ENCODE data around the gene CHTF18.
"Not testable (repeated sequence)": the region's sequence is repeated elsewhere in the genome, so short reads cannot be mapped to it uniquely, and the experiment has no call there.

The CHTF18 gene

DNA sequence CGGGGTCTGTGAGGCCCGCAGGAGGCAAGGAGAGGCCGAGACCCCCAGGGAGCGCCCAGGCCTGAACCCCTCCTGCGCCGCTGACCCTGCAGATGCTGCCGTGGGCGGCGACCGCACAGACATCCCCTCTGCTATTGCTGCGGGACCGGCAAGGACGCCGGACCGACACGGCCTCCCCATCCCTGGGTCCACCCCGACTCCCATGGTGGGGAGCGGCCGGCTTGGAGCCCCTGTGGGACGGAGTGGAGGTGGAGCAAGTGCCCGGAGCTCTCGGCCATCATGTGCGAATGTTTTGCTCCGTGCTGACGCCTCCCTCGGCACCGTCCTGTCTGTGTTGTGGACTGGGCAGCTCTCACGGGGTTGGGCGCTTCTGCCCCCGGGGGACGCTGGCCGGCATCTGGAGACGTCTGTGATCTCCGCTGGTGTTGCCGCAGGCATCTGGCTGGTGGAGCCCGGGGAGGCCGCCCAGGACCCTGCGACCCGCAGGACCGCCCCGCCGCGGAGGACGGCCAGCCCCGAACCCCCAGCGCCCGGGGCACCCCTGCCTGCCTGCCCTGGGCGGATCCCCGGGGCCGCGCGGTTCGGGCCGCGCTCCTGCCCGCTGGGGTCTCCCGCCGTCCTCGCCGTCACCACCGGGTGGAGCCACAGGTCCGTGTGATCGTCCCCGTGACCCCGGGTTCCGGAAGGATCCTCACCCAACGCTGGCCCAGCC, 24.9 kb downstream of the CHTF18 start:
- DNase-seq = peak in 1 of 2 experiments; percentile 46

DNA sequence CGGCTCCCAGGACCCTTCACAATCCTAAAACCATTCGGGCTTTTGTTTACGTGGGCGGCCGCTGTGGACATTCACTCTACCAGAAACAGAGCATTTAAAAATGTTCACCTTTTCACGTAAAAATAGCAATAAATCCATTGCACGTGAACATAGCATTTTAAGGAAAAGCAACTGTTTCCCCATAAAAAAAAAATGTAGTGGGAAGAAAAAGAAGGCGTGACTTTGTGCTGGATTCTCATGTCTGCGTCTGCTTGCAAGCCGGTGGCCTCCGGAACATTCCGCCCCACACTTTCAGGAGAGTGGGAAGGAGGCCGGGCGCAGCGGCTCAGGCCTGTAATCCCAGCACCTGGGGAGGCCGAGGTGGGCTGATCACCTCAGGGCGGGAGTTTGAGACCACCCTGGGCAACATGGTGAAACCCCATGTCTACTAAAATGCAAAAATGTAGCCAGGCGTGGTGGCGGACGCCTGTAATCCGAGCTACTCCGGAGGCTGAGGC, 25.5 kb downstream of the CHTF18 start:
- no peak for DNase-seq

- DNase-seq = no peak
Observed at GRCh38 chr16:814974-815373, 26.6 kb downstream of the CHTF18 start.

DNA sequence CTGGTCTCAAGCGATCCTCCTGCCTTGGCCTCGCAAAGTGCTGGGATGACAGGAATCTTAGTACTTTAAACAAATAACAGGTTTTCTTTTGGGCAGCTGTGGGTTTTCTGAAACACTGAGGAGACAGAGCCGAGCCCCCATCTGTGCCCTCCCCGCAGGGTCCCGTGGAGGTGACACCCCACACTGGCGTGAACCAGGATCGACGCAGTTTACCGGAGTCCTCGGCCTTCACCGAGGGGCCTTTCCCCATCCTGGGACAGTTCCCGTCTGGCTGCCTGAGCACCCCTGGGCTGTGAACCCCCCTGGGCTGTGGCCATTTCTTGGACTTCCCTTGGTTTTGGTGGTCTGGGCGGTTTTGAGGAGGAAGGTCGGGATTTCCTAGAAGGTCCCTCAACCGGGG, 27.4 kb downstream of the CHTF18 start:
- no peak for DNase-seq

GRCh38 chr16:817001-817906, 28.8 kb downstream of the CHTF18 start:
- DNase-seq = no peak

- no peak for DNase-seq
Observed at GRCh38 chr16:818132-818531, 29.7 kb downstream of the CHTF18 start.

- DNase-seq = no peak
Observed at GRCh38 chr16:818592-818991, 30.2 kb downstream of the CHTF18 start.

DNA sequence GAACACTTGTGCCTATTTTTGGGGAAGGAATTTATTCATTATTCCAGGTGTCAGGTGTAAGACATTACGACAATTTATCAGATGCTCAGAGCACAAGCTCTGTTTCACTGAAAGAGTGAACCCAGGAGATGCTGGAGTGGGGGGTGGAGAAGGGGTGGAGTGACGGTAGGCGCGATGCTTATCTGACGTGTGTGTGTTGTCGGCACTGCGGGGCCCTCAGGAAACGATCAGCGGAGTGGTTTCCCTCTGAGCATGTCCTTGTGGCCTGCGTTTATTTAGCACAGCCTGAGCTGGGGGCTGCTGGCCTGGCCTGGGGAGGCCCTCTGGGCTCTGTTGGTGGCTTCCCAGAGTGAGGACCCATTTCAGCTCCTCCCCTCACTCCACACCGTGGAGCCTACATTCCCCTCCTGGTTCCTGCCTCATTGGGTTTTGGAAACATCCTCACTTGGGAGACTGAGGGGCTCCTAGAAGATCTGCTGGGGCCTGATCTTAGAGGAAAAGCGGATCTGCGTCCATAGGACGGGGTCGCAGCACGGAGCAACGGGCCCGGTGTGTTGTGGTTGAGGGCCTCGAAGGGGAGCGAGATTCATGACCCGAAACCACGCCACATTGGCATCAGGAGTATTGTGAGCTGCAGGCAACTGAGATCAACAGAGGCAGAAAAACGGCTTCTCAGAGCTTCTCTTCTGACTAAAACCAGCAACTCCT, 31.1 kb downstream of the CHTF18 start:
- DNase-seq = no peak

GRCh38 chr16:820044-820408, 31.6 kb downstream of the CHTF18 start:
- DNase-seq = not testable (repeated sequence)

DNA sequence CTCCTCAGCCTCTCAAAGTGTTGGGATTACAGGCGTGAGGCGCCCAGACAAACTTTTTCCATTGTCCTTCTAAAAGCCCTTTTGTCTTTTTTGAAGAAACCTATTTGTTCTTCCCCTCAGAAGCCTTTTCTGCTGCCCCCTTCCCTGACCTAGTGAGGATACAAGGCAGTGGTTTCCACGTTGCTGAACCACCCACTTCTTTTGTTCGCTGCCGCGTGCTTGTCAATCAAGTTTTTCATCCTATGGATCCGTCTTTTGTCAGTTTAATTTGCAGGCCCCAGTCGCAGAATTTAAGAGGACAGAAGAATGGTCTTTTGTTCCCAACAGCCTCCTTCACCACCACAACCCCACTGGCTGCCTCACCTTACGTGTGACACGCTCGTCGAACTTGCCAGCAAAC, 32.3 kb downstream of the CHTF18 start:
- DNase-seq = no peak

DNA sequence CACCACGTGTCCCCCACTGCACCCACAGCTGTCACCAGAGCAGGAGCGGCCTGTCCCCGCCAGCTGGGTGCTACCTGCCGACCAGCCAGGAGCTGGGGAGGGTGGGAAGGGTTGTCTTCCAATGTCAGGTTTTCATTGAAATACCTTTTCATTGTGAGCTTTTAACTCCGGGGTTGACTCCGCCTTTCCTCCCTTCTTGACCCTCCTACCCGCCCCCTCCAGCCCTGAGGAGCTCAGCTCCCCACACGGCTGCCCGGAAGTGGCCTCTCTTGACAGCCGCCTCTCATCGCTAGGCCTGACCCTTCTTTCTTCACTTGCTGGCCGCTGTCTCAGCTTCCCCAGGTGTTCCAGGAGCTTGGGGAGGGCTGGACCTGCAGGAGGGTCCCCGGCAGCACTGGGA, 33.3 kb downstream of the CHTF18 start:
- no peak for DNase-seq

GRCh38 chr16:822174-822908, 33.9 kb downstream of the CHTF18 start:
- DNase-seq = no peak

- no peak for DNase-seq
Observed at GRCh38 chr16:822909-823297, 34.5 kb downstream of the CHTF18 start.

- no peak for DNase-seq
Observed at GRCh38 chr16:824194-824593, 35.8 kb downstream of the CHTF18 start.

GRCh38 chr16:824601-825000, 36.2 kb downstream of the CHTF18 start:
- no peak for DNase-seq

DNA sequence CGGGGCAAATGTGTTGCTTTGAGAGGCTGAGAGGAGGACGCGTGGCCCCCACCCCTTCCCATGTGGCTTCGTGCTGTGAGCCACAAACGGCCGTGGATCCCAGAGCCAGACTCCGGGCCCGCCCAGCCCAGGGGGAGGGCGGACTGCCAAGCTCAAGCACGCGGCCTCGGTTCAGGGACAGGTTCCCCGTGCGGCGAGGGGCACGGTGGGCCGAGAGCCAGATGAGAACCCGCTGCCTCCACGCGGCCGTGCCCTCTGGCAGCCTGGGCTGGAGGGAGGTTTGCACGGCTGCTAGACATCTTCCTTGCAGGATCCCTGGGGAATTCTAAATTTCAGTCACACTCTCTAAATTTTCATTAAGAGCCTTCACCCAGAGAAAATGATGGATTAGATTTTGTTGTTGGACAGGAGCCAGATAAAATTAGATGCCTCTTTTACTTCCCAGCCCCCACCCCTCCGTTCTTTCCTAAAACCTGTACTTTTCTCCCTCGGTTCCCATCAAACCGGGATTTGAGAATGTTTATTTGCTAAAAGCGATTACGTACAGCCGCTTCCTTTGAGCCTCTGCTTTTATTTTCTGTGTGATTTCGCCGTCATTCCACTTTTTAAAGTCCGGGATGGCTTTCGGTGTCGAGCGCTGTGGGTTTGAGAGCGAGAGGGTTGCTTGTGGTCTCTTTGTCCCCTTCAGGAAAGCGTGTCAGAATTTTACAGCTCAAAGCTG, 37.1 kb downstream of the CHTF18 start:
- DNase-seq = peak in 1 of 2 experiments; percentile 66

DNA sequence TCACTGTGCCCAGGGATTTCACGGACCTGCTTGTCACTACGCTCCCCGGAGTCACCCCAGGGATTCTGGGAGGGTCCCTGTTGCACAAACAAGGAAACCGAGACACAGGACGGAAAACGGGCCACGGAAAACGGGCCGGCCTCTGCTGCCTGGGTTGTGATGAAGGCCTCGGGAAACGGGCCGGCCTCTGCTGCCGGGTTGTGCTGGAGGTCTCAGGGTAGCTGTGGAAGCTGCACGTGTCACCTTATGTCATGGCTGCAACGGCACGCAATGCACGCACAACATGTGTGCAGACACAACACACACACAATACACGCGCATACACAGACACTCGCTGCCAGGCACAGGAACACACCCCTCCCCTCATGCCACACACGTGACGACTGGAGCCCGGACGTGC, 39.1 kb downstream of the CHTF18 start:
- DNase-seq = no peak

GRCh38 chr16:828891-829290, 40.5 kb downstream of the CHTF18 start:
- DNase-seq = no peak

- no peak for DNase-seq
Observed at GRCh38 chr16:830107-830870, 41.9 kb downstream of the CHTF18 start.

DNA sequence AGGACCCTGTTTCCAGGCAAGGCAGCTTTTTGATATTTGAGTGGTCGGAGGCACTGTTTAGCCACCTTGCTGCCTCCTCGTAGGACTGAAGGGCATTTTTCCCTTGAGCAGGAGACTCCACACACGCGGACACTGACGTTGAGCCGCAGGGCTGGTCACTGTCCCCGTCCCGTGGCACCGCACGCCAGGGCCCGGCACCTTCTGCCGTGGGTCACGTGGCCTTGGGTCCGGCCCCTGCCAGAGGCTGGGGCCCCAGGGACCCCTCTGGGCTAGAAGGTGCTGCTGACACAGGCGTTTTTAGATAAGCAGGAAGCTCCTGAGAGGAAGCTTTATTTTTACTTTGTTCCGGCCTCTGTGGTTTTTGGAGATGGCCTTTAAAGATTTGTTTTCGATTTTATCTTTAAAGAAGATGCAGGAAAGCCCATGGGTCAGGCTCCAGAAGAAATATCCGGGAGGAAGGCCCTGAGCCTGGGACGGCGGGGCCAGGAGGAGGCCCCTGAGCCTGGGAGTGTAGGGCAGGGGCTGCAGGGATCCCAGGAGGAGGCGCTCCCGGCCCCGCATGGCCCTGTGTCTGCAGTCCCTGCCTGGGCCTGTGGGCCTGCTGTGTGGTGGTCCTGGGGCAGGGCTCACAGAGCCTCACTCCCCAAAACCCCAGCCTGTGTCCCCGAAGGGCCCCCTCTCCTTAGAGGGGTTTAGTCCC, 42.6 kb downstream of the CHTF18 start:
- no peak for DNase-seq
